ENCODE data around the gene NAV1. TPM values are rescaled to one million over a fixed set of nuclear protein-coding genes. Genes with fewer than 3 reads are reported as not detected.
"Not testable (repeated sequence)": the region's sequence is repeated elsewhere in the genome, so short reads cannot be mapped to it uniquely, and the experiment has no call there.

The NAV1 gene
- total RNA-seq, 1 donor = 37.6 TPM

- no peak for DNase-seq (ENCODE audit: low read depth)
These were observed 2.2 kb downstream of the NAV1 start for GRCh38 chr1:201540846-201541735.

GRCh38 chr1:201542309-201543035 lies 3.5 kb downstream of the NAV1 start:
- peak; percentile 81 for DNase-seq (ENCODE audit: low read depth)
- no peak overlapping the region for H3K4me3 ChIP-seq (ENCODE audit: low read depth, low read length)
- no peak for TF ChIP-seq CTCF (IDR thresholded peaks at IDR 0.05; ENCODE audit: insufficient read depth, low read depth, low read length)

More at GRCh38 chr1:201540846-201541735, 2.2 kb downstream of the NAV1 start:
- H3K4me3 ChIP-seq (ENCODE audit: low read depth, low read length) = peak overlapping the region; percentile 79
- no peak for TF ChIP-seq CTCF (IDR thresholded peaks at IDR 0.05; ENCODE audit: insufficient read depth, low read depth, low read length)

- TF ChIP-seq CTCF (IDR thresholded peaks at IDR 0.05; ENCODE audit: insufficient read depth, low read depth, low read length) = no peak
- no peak overlapping the region for H3K4me3 ChIP-seq (ENCODE audit: low read depth, low read length)
- DNase-seq (ENCODE audit: low read depth) = peak; percentile 72
These were observed 5.1 kb downstream of the NAV1 start for GRCh38 chr1:201543871-201544642.

GRCh38 chr1:201544710-201545109 lies 5.8 kb downstream of the NAV1 start:
- H3K4me3 ChIP-seq (ENCODE audit: low read depth, low read length) = no peak overlapping the region
- DNase-seq (ENCODE audit: low read depth) = no peak
- no peak for TF ChIP-seq CTCF (IDR thresholded peaks at IDR 0.05; ENCODE audit: insufficient read depth, low read depth, low read length)

GRCh38 chr1:201545851-201546492 lies 7.0 kb downstream of the NAV1 start:
- no peak for DNase-seq (ENCODE audit: low read depth)
- no peak overlapping the region for H3K4me3 ChIP-seq (ENCODE audit: low read depth, low read length)
- TF ChIP-seq CTCF (IDR thresholded peaks at IDR 0.05; ENCODE audit: insufficient read depth, low read depth, low read length) = peak; percentile 17

GRCh38 chr1:201549522-201549921 lies 10.6 kb downstream of the NAV1 start:
- H3K4me3 ChIP-seq (ENCODE audit: low read depth, low read length); DNase-seq (ENCODE audit: low read depth): not testable (repeated sequence)
